Measurements from ENCODE around the gene PTPRN2.
"Not testable (repeated sequence)": the region's sequence is repeated elsewhere in the genome, so short reads cannot be mapped to it uniquely, and the experiment has no call there.

PTPRN2 gene

GRCh38 chr7:157501581-157501980, 1086.0 kb downstream of the PTPRN2 start:
- peak; percentile 60 for DNase-seq

GRCh38 chr7:157500989-157501540, 1086.6 kb downstream of the PTPRN2 start:
- not testable (repeated sequence) for DNase-seq

- DNase-seq = no peak
Measured at GRCh38 chr7:157500171-157500960, 1087.3 kb downstream of the PTPRN2 start.

- DNase-seq = no peak
Measured at GRCh38 chr7:157499835-157500153, 1087.8 kb downstream of the PTPRN2 start.

- DNase-seq = no peak
Measured at GRCh38 chr7:157499121-157499834, 1088.3 kb downstream of the PTPRN2 start.

- no peak for DNase-seq
Measured at GRCh38 chr7:157498657-157499056, 1089.0 kb downstream of the PTPRN2 start.

- no peak for DNase-seq
Measured at GRCh38 chr7:157497744-157498651, 1089.6 kb downstream of the PTPRN2 start.

- no peak for DNase-seq
Measured at GRCh38 chr7:157497367-157497743, 1090.3 kb downstream of the PTPRN2 start.

GRCh38 chr7:157496416-157497275, 1091.0 kb downstream of the PTPRN2 start:
- no peak for DNase-seq

GRCh38 chr7:157495594-157495993, 1092.0 kb downstream of the PTPRN2 start:
- no peak for DNase-seq

GRCh38 chr7:157495177-157495553, 1092.5 kb downstream of the PTPRN2 start:
- DNase-seq = no peak

- no peak for DNase-seq
Measured at GRCh38 chr7:157494506-157495176, 1093.0 kb downstream of the PTPRN2 start.

- DNase-seq = no peak
Measured at GRCh38 chr7:157493776-157494175, 1093.8 kb downstream of the PTPRN2 start.

GRCh38 chr7:157493017-157493416, 1094.6 kb downstream of the PTPRN2 start:
- DNase-seq = no peak

- DNase-seq = peak; percentile 73
Measured at GRCh38 chr7:157490465-157490912, 1097.1 kb downstream of the PTPRN2 start.

- DNase-seq = not testable (repeated sequence)
Measured at GRCh38 chr7:157489870-157490269, 1097.8 kb downstream of the PTPRN2 start.
